PC-3 (cell line): ENCODE data around the gene GOLGA8J. TPM values are rescaled to one million over a fixed set of nuclear protein-coding genes. Genes with fewer than 3 reads are reported as not detected.

ENCODE experiments used
- ATAC-seq: fragments of 200-7000 bp; cut with Tn5 transposase; 2 replicates; pipeline ENCODE4 v1.9.1; 2020; ENCODE audit warnings: mild to moderate bottlenecking, moderate library complexity
- BruUV-seq: library from RNA; stranded (reverse); fragments of 400-500 nt; replicated peaks from 2 replicates; lab custom pipeline; 2021; lab: Mats Ljungman, UMichigan
- CTCF ChIA-PET: fragments of 300-600 bp; sonication (Branson Sonifier 250); formaldehyde crosslinking; loops from one replicate; lab custom pipeline; 2022; ENCODE audit warnings: antibody characterized with exemption; lab: Charles Lee
- POLR2A ChIA-PET: fragments of 300-600 bp; sonication (Branson Sonifier 250); formaldehyde crosslinking; loops from one replicate; lab custom pipeline; 2022; ENCODE audit warnings: antibody characterized with exemption; ENCODE audit not compliant: unreplicated experiment; lab: Charles Lee
- DNase-seq: peaks from one replicate; pipeline ENCODE4 v3.0.0-alpha.2; 2015
- H2AFZ ChIP-seq: fragments of 300-600 bp; sonication (generic); 2 replicates; pipeline ENCODE4 v1.6.0; 2016; ENCODE audit warnings: antibody characterized with exemption, low read length
- H3F3A ChIP-seq: fragments of 300-600 bp; sonication (generic); one replicate; pipeline ENCODE4 v1.6.0; 2017; ENCODE audit warnings: antibody characterized with exemption, low read length, control low read depth, mild to moderate bottlenecking; ENCODE audit not compliant: unreplicated experiment
- H3K27ac ChIP-seq: fragments of 300-600 bp; sonication (generic); 2 replicates; pipeline ENCODE4 v1.5.1; 2016; ENCODE audit warnings: mild to moderate bottlenecking, low read length
- H3K27me3 ChIP-seq: fragments of 300-600 bp; sonication (generic); 2 replicates; pipeline ENCODE4 v1.6.1; 2016; ENCODE audit warnings: low read length, mixed read lengths
- H3K36me3 ChIP-seq: fragments of 300-600 bp; sonication (generic); 2 replicates; pipeline ENCODE4 v1.6.1; 2016; ENCODE audit warnings: low read depth, mixed run types, low read length, mixed read lengths
- H3K4me1 ChIP-seq: fragments of 300-600 bp; sonication (generic); 2 replicates; pipeline ENCODE4 v1.5.1; 2016; ENCODE audit warnings: low read length; ENCODE audit not compliant: insufficient read depth
- H3K4me2 ChIP-seq: fragments of 300-600 bp; sonication (generic); 2 replicates; pipeline ENCODE4 v1.6.0; 2016; ENCODE audit warnings: low read length
- H3K4me3 ChIP-seq: fragments of 300-600 bp; sonication (generic); 2 replicates; pipeline ENCODE4 v1.5.1; 2016; ENCODE audit warnings: mild to moderate bottlenecking, low read length, mixed read lengths
- H3K79me2 ChIP-seq: fragments of 300-600 bp; sonication (generic); 2 replicates; pipeline ENCODE4 v1.6.1; 2017; ENCODE audit warnings: low read length, mixed read lengths
- H3K9ac ChIP-seq: fragments of 300-600 bp; sonication (generic); 2 replicates; pipeline ENCODE4 v1.6.0; 2016; ENCODE audit warnings: mild to moderate bottlenecking, low read length
- H3K9me2 ChIP-seq: fragments of 300-600 bp; sonication (generic); replicated peaks from 2 replicates; pipeline ENCODE4 v1.6.1; 2016; ENCODE audit warnings: mixed run types, low read length, mixed read lengths
- H3K9me3 ChIP-seq: fragments of 300-600 bp; sonication (generic); 2 replicates; pipeline ENCODE4 v1.6.1; 2016; ENCODE audit warnings: low read length, mixed read lengths
- H4K20me1 ChIP-seq: fragments of 300-600 bp; sonication (generic); 2 replicates; pipeline ENCODE4 v1.6.1; 2016; ENCODE audit warnings: low read length, mixed read lengths
- CTCF ChIP-seq: fragments of 300-600 bp; sonication (generic); conservative IDR thresholded peaks from 2 replicates; pipeline ENCODE4 v1.5.1; 2017; ENCODE audit warnings: antibody characterized with exemption, low read depth, mild to moderate bottlenecking, low read length
- EZH2 ChIP-seq: fragments of 300-600 bp; sonication (generic); IDR thresholded peaks from one replicate; pipeline ENCODE4 v1.6.1; 2017; ENCODE audit warnings: antibody characterized with exemption, mild to moderate bottlenecking, low read length; ENCODE audit not compliant: unreplicated experiment
- EZH2phosphoT487 ChIP-seq: fragments of 300-600 bp; sonication (generic); IDR thresholded peaks from 2 replicates; pipeline ENCODE4 v1.6.1; 2018; ENCODE audit warnings: mild to moderate bottlenecking, antibody characterized with exemption, low read length, borderline replicate concordance
- intact Hi-C: fragments of 100-400 bp; cut with micrococcal nuclease; formaldehyde crosslinking; loops from 2 replicates; pipeline ENCODE4 v1.9.0; 2023
- total RNA-seq: library from RNA; depleted of rRNA; stranded (reverse); fragments of >200 nt; gene quantifications from 2 replicates; pipeline ENCODE4 v1.2.3, GENCODE V29; 2014

The GOLGA8J gene
- total RNA-seq, 1 experiment from 2014 or later, result not detected

DNA sequence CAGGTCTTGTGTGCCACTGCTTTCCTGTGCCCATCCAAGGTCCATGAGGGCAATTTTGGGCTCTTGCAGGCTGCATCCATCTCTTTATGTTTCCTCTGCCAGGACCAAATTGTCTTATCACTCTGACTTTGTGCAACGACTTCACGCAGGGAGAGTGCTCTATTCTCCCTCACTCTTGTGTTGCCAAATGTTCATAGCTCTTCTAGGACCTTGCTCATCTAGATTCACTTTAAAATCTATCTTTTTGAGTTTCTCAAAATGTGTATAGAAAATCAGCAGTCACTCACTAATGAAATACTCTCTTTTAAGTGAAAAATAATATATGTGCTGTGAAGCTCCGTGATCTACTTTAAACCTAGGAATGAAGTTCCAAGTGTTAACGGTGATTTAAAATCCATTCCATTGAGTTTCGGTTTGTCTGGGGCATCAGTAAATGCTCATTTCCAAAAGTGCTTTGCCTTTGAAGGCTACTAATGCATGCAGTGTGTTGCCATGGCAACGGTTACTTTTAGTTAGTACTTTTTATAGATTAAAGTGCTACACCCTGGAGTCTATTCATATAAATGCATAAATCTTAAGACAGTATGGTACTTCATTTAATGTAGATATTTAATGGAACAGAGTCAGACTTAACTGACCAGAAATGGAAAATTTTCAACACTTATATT lies 46.6 kb upstream of the GOLGA8J start:
- no TSS peak for BruUV-seq
- intact Hi-C loops, result no loop called here
- no peak overlapping the region for H3K27ac ChIP-seq

GRCh38 chr15:30038667-30039523 lies 43.9 kb upstream of the GOLGA8J start:
- ChIA-PET CTCF (no interaction called here), POLR2A (no interaction called here)

More for the DNA sequence above, 46.6 kb upstream of the GOLGA8J start:
- Histone ChIP-seq H3K9me2 (no peaks in the 10 kb centered on the region), H4K20me1 (no peaks in the 10 kb centered on the region), H3K4me2 (no peak overlapping the region), H3K9me3 (no peaks in the 10 kb centered on the region), H3K9ac (no peak overlapping the region), H3K79me2 (no peaks in the 10 kb centered on the region), H3K4me3 (no peak overlapping the region), H3K4me1 (no peaks in the 10 kb centered on the region), H2AFZ (no peak overlapping the region), H3F3A (no peaks in the 10 kb centered on the region), H3K27me3 (no peaks in the 10 kb centered on the region), H3K36me3 (no peaks in the 10 kb centered on the region)
- DNase-seq (no peak), ATAC-seq (no peak)
- POLR2A ChIA-PET, result no interaction called here
- CTCF ChIA-PET, result no interaction called here
- no peak for TF ChIP-seq EZH2phosphoT487
- no peak for TF ChIP-seq CTCF
- TF ChIP-seq EZH2, result no peak

More at GRCh38 chr15:30038667-30039523, 43.9 kb upstream of the GOLGA8J start:
- Histone ChIP-seq H3K27me3 (no peaks in the 10 kb centered on the region), H2AFZ (no peak overlapping the region), H3K79me2 (no peaks in the 10 kb centered on the region), H3F3A (no peaks in the 10 kb centered on the region), H3K4me1 (no peaks in the 10 kb centered on the region), H3K9me3 (no peaks in the 10 kb centered on the region), H3K27ac (no peak overlapping the region), H4K20me1 (no peaks in the 10 kb centered on the region), H3K36me3 (no peaks in the 10 kb centered on the region), H3K4me3 (no peak overlapping the region), H3K9me2 (no peaks in the 10 kb centered on the region), H3K9ac (no peak overlapping the region), H3K4me2 (no peak overlapping the region)
- BruUV-seq, result no TSS peak
- ATAC-seq (no peak), DNase-seq (peak; percentile 17)
- TF ChIP-seq CTCF (no peak), EZH2 (no peak), EZH2phosphoT487 (no peak)
- intact Hi-C loops, result no loop called here
